Measurements from ENCODE around the gene BACH2.
"Not testable (repeated sequence)": the region's sequence is repeated elsewhere in the genome, so short reads cannot be mapped to it uniquely, and the experiment has no call there.

- not testable (repeated sequence) for TF ChIP-seq GABPA (IDR thresholded peaks at IDR 0.05; ENCODE audit: low read depth); REST (IDR thresholded peaks at IDR 0.05; ENCODE audit: insufficient replicate concordance, low read depth); POLR2AphosphoS5 (IDR thresholded peaks at IDR 0.05; ENCODE audit: low read depth)
- TF ChIP-seq, protein P1, sequence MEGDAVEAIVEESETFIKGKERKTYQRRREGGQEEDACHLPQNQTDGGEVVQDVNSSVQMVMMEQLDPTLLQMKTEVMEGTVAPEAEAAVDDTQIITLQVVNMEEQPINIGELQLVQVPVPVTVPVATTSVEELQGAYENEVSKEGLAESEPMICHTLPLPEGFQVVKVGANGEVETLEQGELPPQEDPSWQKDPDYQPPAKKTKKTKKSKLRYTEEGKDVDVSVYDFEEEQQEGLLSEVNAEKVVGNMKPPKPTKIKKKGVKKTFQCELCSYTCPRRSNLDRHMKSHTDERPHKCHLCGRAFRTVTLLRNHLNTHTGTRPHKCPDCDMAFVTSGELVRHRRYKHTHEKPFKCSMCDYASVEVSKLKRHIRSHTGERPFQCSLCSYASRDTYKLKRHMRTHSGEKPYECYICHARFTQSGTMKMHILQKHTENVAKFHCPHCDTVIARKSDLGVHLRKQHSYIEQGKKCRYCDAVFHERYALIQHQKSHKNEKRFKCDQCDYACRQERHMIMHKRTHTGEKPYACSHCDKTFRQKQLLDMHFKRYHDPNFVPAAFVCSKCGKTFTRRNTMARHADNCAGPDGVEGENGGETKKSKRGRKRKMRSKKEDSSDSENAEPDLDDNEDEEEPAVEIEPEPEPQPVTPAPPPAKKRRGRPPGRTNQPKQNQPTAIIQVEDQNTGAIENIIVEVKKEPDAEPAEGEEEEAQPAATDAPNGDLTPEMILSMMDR (IDR thresholded peaks at IDR 0.05; ENCODE audit: insufficient read depth, low read length): not testable (repeated sequence)
Observed at GRCh38 chr6:89971338-89972024, 325.2 kb downstream of the BACH2 start.
